SK-N-SH (cell line): Measurements from ENCODE around the gene ONECUT1. TPM values are rescaled to one million over a fixed set of nuclear protein-coding genes. Genes with fewer than 3 reads are reported as not detected.

ENCODE experiments used
- CTCF ChIA-PET: fragments of 300-600, 350-600 bp; formaldehyde crosslinking; extraction: SDS; loops from one replicate; lab custom pipeline; 2021; lab: Yijun Ruan, JAX
- POLR2A ChIA-PET: fragments of 350-600 bp; sonication (Branson Sonifier 250); formaldehyde crosslinking; extraction: SDS; loops from one replicate; lab custom pipeline; 2020; ENCODE audit warnings: antibody characterized with exemption, inconsistent platforms; lab: Yijun Ruan, JAX
- DNase-seq: peaks from one replicate; pipeline ENCODE4 v3.0.0; 2012
- H2AFZ ChIP-seq: fragments of 200-600 bp; sonication (generic); 2 replicates; pipeline ENCODE4 v1.8.1; 2016; ENCODE audit warnings: antibody characterized with exemption, mild to moderate bottlenecking, low read depth
- H3F3A ChIP-seq: fragments of 200-600 bp; sonication (generic); replicated peaks from 2 replicates; pipeline ENCODE3; 2016; ENCODE audit warnings: antibody characterized with exemption, mild to moderate bottlenecking; ENCODE audit not compliant: insufficient read depth
- H3K27ac ChIP-seq, 2 experiments: fragments of 200-500 bp in 1 of 2; fragments of 200-600 bp in 1 of 2; sonication (Bioruptor generic) in 1 of 2; sonication (generic), shearing (Covaris generic) in 1 of 2; 2 replicates each; pipeline versions ENCODE4 v1.5.1 to v1.6.1; 2014 to 2016; ENCODE audit warnings: low read depth in 2 of 2, inconsistent platforms in 1 of 2, low read length in 1 of 2, mild to moderate bottlenecking in 1 of 2, mixed read lengths in 1 of 2
- H3K27me3 ChIP-seq: fragments of 200-600 bp; sonication (generic), shearing (Covaris generic); 2 replicates; pipeline ENCODE4 v1.6.1; 2016; ENCODE audit warnings: mixed run types; ENCODE audit not compliant: insufficient read depth
- H3K36me3 ChIP-seq, 2 experiments: fragments of 200-500 bp in 1 of 2; fragments of 200-600 bp in 1 of 2; sonication (Bioruptor generic) in 1 of 2; sonication (generic) in 1 of 2; replicated peaks in 1 of 2; 2 replicates each; pipeline versions ENCODE3 to v1.5.1; 2014 to 2016; ENCODE audit warnings: low read length in 1 of 2, mild to moderate bottlenecking in 1 of 2; ENCODE audit not compliant: insufficient read depth in 2 of 2, control insufficient read depth in 1 of 2
- H3K4me1 ChIP-seq, 2 experiments: fragments of 200-500 bp in 1 of 2; fragments of 200-600 bp in 1 of 2; sonication (Bioruptor generic) in 1 of 2; sonication (generic), shearing (Covaris generic) in 1 of 2; 2 replicates each; pipeline versions ENCODE4 v1.5.1 to v1.6.1; 2014 to 2016; ENCODE audit warnings: low read depth in 1 of 2, low read length in 1 of 2, mixed run types in 1 of 2; ENCODE audit not compliant: insufficient read depth in 2 of 2, control insufficient read depth in 1 of 2
- H3K4me2 ChIP-seq: fragments of 200-600 bp; sonication (generic), shearing (Covaris generic); 2 replicates; pipeline ENCODE4 v1.6.1; 2017; ENCODE audit warnings: mixed run types
- H3K4me3 ChIP-seq, 2 experiments: fragments of 200-500 bp in 1 of 2; fragments of 200-600 bp in 1 of 2; sonication (Bioruptor generic) in 1 of 2; sonication (generic), shearing (Covaris generic) in 1 of 2; 2 replicates each; pipeline versions ENCODE4 v1.5.1 to v1.8.1; 2014 to 2016; ENCODE audit warnings: low read depth in 2 of 2, inconsistent platforms in 1 of 2, low read length in 1 of 2, mild to moderate bottlenecking in 1 of 2, mixed read lengths in 1 of 2, moderate library complexity in 1 of 2
- H3K79me2 ChIP-seq: fragments of 200-600 bp; sonication (generic); 2 replicates; pipeline ENCODE4 v1.8.1; 2017; ENCODE audit warnings: mild to moderate bottlenecking; ENCODE audit not compliant: insufficient read depth
- H3K9ac ChIP-seq: fragments of 200-600 bp; sonication (generic); 2 replicates; pipeline ENCODE4 v1.6.1; 2017; ENCODE audit warnings: mixed run types
- H3K9me2 ChIP-seq: fragments of 200-600 bp; sonication (generic); 2 replicates; pipeline ENCODE4 v1.6.1; 2017; ENCODE audit warnings: mixed run types
- H3K9me3 ChIP-seq: fragments of 200-600 bp; sonication (generic); 2 replicates; pipeline ENCODE4 v1.6.1; 2017; ENCODE audit warnings: mixed run types, mild to moderate bottlenecking, moderate library complexity
- H4K20me1 ChIP-seq: fragments of 200-600 bp; sonication (generic); 2 replicates; pipeline ENCODE4 v1.6.1; 2017; ENCODE audit warnings: mild to moderate bottlenecking, mixed run types; ENCODE audit not compliant: insufficient read depth
- CHD2 ChIP-seq: fragments of 150-350 bp; IDR thresholded peaks from 2 replicates; pipeline ENCODE4 v1.6.1; 2018; ENCODE audit warnings: low read length; ENCODE audit not compliant: partially characterized antibody
- EP300 ChIP-seq, 2 experiments: IDR thresholded peaks; 2 replicates each; pipeline versions ENCODE4 v1.4.0 to v1.6.1; 2012; ENCODE audit warnings: borderline replicate concordance in 1 of 2, low read depth in 1 of 2, low read length in 1 of 2
- FOXJ3 ChIP-seq: sonication (generic); formaldehyde crosslinking; IDR thresholded peaks from 2 replicates; pipeline ENCODE4 v1.5.1; 2020; ENCODE audit warnings: mild to moderate bottlenecking, missing genetic modification reagents
- GABPA ChIP-seq: IDR thresholded peaks from 2 replicates; pipeline ENCODE4 v1.4.0; 2012; ENCODE audit warnings: low read depth, mild to moderate bottlenecking
- GATA2 ChIP-seq: sonication (generic); formaldehyde crosslinking; IDR thresholded peaks from 2 replicates; pipeline ENCODE4 v1.5.0; 2020; ENCODE audit warnings: mild to moderate bottlenecking, missing genetic modification reagents
- MXI1 ChIP-seq: IDR thresholded peaks from 2 replicates; pipeline ENCODE4 v1.6.1; 2012; ENCODE audit warnings: mild to moderate bottlenecking, low read depth, low read length, improper control_type of control experiment
- POLR2AphosphoS5 ChIP-seq: IDR thresholded peaks from 2 replicates; pipeline ENCODE4 v1.6.1; 2012; ENCODE audit warnings: low read depth, low read length
- RFX5 ChIP-seq: IDR thresholded peaks from 2 replicates; pipeline ENCODE4 v1.6.1; 2012; ENCODE audit warnings: mild to moderate bottlenecking, improper control_type of control experiment, low read length
- SIN3A ChIP-seq: IDR thresholded peaks from 2 replicates; pipeline ENCODE4 v1.6.1; 2012; ENCODE audit warnings: low read depth, mild to moderate bottlenecking, low read length, moderate library complexity, borderline replicate concordance
- TAF1 ChIP-seq: IDR thresholded peaks from 2 replicates; pipeline ENCODE4 v1.6.1; 2012; ENCODE audit warnings: low read depth, mild to moderate bottlenecking, low read length, moderate library complexity, borderline replicate concordance
- WGBS: methylation state at CpG from one replicate; pipeline ENCODE4 v1.1.6; 2017; ENCODE audit warnings: low lambda C conversion rate; 5-methylcytosine and 5-hydroxymethylcytosine counted together
- polyA plus RNA-seq, 3 experiments: library from polyadenylated mRNA; depleted of rRNA; stranded (reverse); fragments of >200 nt; gene quantifications; 2 replicates each; pipeline ENCODE4 v1.2.3, GENCODE V29; 2012
- TF ChIP-seq, protein P1 (sequence below): IDR thresholded peaks from 2 replicates; pipeline ENCODE4 v1.6.1; 2012; ENCODE audit warnings: mild to moderate bottlenecking, low read depth, low read length, moderate library complexity
- TF ChIP-seq, protein P2 (sequence below): IDR thresholded peaks from 2 replicates; pipeline ENCODE4 v1.4.0; 2012; ENCODE audit warnings: low read depth, borderline replicate concordance
- TF ChIP-seq, protein P3 (sequence below): fragments of 150-350 bp; IDR thresholded peaks from 2 replicates; pipeline ENCODE4 v1.6.1; 2016; ENCODE audit warnings: mild to moderate bottlenecking, low read depth, low read length

ONECUT1 gene
- polyA plus RNA-seq, 1 of the 3 experiments (the other 2 are of a cell fraction) = not detected

DNA sequence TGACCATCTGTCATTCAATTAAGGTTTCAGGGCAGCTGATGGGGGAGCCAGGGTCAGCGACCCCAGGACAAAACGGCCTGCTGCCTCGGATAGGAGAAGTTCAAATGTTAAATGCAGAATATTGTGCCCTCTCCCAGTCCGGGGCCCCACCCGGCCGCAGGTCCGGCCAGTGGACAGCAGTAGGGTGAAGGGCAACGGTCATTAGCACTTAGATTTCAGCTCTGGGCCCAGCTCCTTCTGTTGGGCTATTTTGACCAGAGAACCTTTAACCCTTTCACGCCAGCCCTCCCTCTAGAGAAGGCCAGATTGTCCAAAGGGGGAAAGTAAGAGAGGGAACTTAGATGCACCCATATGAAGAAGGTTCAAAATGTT, 16.1 kb upstream of the ONECUT1 start:
- TF ChIP-seq, protein P1, sequence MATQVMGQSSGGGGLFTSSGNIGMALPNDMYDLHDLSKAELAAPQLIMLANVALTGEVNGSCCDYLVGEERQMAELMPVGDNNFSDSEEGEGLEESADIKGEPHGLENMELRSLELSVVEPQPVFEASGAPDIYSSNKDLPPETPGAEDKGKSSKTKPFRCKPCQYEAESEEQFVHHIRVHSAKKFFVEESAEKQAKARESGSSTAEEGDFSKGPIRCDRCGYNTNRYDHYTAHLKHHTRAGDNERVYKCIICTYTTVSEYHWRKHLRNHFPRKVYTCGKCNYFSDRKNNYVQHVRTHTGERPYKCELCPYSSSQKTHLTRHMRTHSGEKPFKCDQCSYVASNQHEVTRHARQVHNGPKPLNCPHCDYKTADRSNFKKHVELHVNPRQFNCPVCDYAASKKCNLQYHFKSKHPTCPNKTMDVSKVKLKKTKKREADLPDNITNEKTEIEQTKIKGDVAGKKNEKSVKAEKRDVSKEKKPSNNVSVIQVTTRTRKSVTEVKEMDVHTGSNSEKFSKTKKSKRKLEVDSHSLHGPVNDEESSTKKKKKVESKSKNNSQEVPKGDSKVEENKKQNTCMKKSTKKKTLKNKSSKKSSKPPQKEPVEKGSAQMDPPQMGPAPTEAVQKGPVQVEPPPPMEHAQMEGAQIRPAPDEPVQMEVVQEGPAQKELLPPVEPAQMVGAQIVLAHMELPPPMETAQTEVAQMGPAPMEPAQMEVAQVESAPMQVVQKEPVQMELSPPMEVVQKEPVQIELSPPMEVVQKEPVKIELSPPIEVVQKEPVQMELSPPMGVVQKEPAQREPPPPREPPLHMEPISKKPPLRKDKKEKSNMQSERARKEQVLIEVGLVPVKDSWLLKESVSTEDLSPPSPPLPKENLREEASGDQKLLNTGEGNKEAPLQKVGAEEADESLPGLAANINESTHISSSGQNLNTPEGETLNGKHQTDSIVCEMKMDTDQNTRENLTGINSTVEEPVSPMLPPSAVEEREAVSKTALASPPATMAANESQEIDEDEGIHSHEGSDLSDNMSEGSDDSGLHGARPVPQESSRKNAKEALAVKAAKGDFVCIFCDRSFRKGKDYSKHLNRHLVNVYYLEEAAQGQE = no peak
- no peak for TF ChIP-seq TAF1
- no peak for TF ChIP-seq GATA2 (CRISPR knock-in tag)
- TF ChIP-seq CHD2 = no peak
- TF ChIP-seq, protein P2, sequence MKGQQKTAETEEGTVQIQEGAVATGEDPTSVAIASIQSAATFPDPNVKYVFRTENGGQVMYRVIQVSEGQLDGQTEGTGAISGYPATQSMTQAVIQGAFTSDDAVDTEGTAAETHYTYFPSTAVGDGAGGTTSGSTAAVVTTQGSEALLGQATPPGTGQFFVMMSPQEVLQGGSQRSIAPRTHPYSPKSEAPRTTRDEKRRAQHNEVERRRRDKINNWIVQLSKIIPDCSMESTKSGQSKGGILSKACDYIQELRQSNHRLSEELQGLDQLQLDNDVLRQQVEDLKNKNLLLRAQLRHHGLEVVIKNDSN = no peak
- TF ChIP-seq, protein P3, sequence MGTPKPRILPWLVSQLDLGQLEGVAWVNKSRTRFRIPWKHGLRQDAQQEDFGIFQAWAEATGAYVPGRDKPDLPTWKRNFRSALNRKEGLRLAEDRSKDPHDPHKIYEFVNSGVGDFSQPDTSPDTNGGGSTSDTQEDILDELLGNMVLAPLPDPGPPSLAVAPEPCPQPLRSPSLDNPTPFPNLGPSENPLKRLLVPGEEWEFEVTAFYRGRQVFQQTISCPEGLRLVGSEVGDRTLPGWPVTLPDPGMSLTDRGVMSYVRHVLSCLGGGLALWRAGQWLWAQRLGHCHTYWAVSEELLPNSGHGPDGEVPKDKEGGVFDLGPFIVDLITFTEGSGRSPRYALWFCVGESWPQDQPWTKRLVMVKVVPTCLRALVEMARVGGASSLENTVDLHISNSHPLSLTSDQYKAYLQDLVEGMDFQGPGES = no peak
- no peak for TF ChIP-seq SIN3A
- TF ChIP-seq EP300 (IDR thresholded peaks at IDR 0.05; ENCODE audit: borderline replicate concordance in 1 of 2, low read depth in 1 of 2, low read length in 1 of 2) = no peak
- no peak for TF ChIP-seq RFX5
- TF ChIP-seq GABPA = no peak
- no peak for TF ChIP-seq FOXJ3 (CRISPR knock-in tag)
- TF ChIP-seq MXI1 = no peak
- no peak for TF ChIP-seq POLR2AphosphoS5
- no peak overlapping the region for H3K9ac ChIP-seq
- 34% methylated on average over 9 of the region's 9 CpGs for WGBS
- H3K79me2 ChIP-seq = no peaks in the 10 kb centered on the region
- POLR2A ChIA-PET = no interaction called here
- H3K9me3 ChIP-seq = no peaks in the 10 kb centered on the region
- H2AFZ ChIP-seq = no peak overlapping the region
- H3K27me3 ChIP-seq = peaks cover 75% of the 10 kb centered on the region
- H3K27ac ChIP-seq = no peak overlapping the region
- H3K4me1 ChIP-seq = no peaks in the 10 kb centered on the region; a peak in 2 of 4 replicates
- no peaks in the 10 kb centered on the region for H4K20me1 ChIP-seq
- H3K4me3 ChIP-seq = no peak overlapping the region
- CTCF ChIA-PET = interaction anchor here (1.3 to 2.0 kb wide), 2 partner anchors 15 to 23 kb away, joined by 4 to 6 read pairs; no protein-coding TSS in a partner anchor
- H3K9me2 ChIP-seq = no peaks in the 10 kb centered on the region
- DNase-seq = no peak
- no peaks in the 10 kb centered on the region for H3K36me3 ChIP-seq
- no peaks in the 10 kb centered on the region for H3F3A ChIP-seq
- H3K4me2 ChIP-seq = no peak overlapping the region
